Heart left ventricle (tissue), 16 donors: ENCODE results near the gene MACROH2A1. TPM values are rescaled to one million over a fixed set of nuclear protein-coding genes. Genes with fewer than 3 reads are reported as not detected.

Experiments used
- ATAC-seq, 4 donors: fragments of 200-7000 bp; cut with Tn5 transposase; one replicate each; pipeline ENCODE4 v1.9.1; 2020 to 2022; ENCODE audit warnings: moderate library complexity in 4 of 4, mild to moderate bottlenecking in 3 of 4, moderate number of reproducible peaks in 1 of 4
- DNase-seq, 5 donors: peaks; one replicate each; pipeline ENCODE4 v3.0.0-alpha.2; 2020
- H3K27ac ChIP-seq, 12 donors: fragments of 200-600 bp; sonication (generic) in 4 of 12; one replicate each; pipeline versions ENCODE4 v1.5.0 to v1.8.0; 2016 to 2022; ENCODE audit warnings: mild to moderate bottlenecking in 2 of 12
- H3K27me3 ChIP-seq, 9 donors: fragments of 200-600 bp; sonication (generic) in 2 of 9; one replicate each; pipeline versions ENCODE4 v1.5.1 to v1.8.0; 2016 to 2022; ENCODE audit warnings: mild to moderate bottlenecking in 3 of 9
- H3K36me3 ChIP-seq, 9 donors: fragments of 200-600 bp; sonication (generic) in 2 of 9; one replicate each; pipeline versions ENCODE4 v1.5.0 to v1.8.0; 2018 to 2022; ENCODE audit warnings: mild to moderate bottlenecking in 2 of 9
- H3K4me1 ChIP-seq, 12 donors: fragments of 200-600 bp; sonication (generic) in 4 of 12; one replicate each; pipeline versions ENCODE4 v1.5.0 to v1.8.0; 2016 to 2022; ENCODE audit warnings: mild to moderate bottlenecking in 3 of 12
- H3K4me3 ChIP-seq, 12 donors: fragments of 200-600 bp; sonication (generic) in 4 of 12; one replicate each; pipeline versions ENCODE4 v1.5.0 to v1.8.0; 2017 to 2022; ENCODE audit warnings: mild to moderate bottlenecking in 9 of 12, moderate library complexity in 4 of 12
- H3K9me3 ChIP-seq, 12 donors: fragments of 200-600 bp; sonication (generic) in 4 of 12; one replicate each; pipeline versions ENCODE4 v1.5.0 to v1.8.0; 2016 to 2022; ENCODE audit warnings: mild to moderate bottlenecking in 1 of 12
- CTCF ChIP-seq, 12 donors: fragments of 200-600 bp; sonication (generic) in 4 of 12; IDR thresholded peaks; one replicate each; pipeline versions ENCODE4 v1.5.0 to v1.8.0; 2018 to 2022; ENCODE audit warnings: antibody characterized with exemption in 12 of 12, mild to moderate bottlenecking in 5 of 12
- POLR2A ChIP-seq, 2 donors: fragments of 450-650 bp; IDR thresholded peaks; one replicate each; pipeline ENCODE4 v1.6.1; 2017; ENCODE audit warnings: antibody characterized with exemption in 2 of 2, mild to moderate bottlenecking in 2 of 2, moderate library complexity in 2 of 2
- WGBS, 4 donors: extraction: QIAGEN DNeasy Blood & Tissue Kit in 2 of 4; methylation state at CpG; one replicate each; pipeline versions ENCODE4 v1.1.5 to v1.1.7; 2013 to 2018; 5-methylcytosine and 5-hydroxymethylcytosine counted together
- intact Hi-C, 10 donors: fragments of 100-400 bp; cut with DNase I; formaldehyde crosslinking; loops; one replicate each; pipeline versions ENCODE4 v1.11.1 to v1.14.2; 2022
- polyA plus RNA-seq, 2 donors: library from polyadenylated mRNA; stranded (reverse); fragments of 200-250 nt; gene quantifications; one replicate each; pipeline ENCODE4 v1.2.3, GENCODE V29; 2013
- total RNA-seq, 9 donors: library from RNA; depleted of rRNA in 2 of 9; stranded (reverse); fragments of >200 nt in 2 of 9; fragmentation: NEBNext Ultra II Directional in 3 of 9; extraction: Animal tissue kit (Norgen Biotek cat#: 25700) in 3 of 9; gene quantifications; one replicate each; pipeline versions ENCODE4 v1.1.0 to v1.2.4, GENCODE V29; 2016 to 2023
- donor health status: ischemic (EF 13 %, LVEDD 7.1; RV severe dilation, severe dysfunction).
- donor health status: healthy with polysubstance abuse.
- donor health status: DM: no; HTN: yes; CAD: no.
- donor health status: DM: no; HTN: no; CAD: no.
- donor health status: ischemic (EF 25% LVEDD 6.9; RV normal size, moderate dysfunction).
- donor health status: ischemic (EF 25% LVEDD 5.7; RV mildly dilated, moderate dysfunction).
- donor health status: healthy.
- donor health status: DM: yes; HTN: yes; CAD: no.
- donor health status: ischemic (EF 35%, LVEDD 5.7; RV mildly dilated, moderate dysfunction).
- donor health status: nonischemic (EF 11% LVEDD 7.7; RV severe dilation, severe dysfunction).
- donor health status: DM: yes; HTN: yes; CAD: no.
- donor health status: PGD.
- donor health status: ischemic (EF 29% LVEDD 5.4; RV normal size, mild dysfunction).
- donor health status: nonischemic (EF 23%, LVEDD 6.1; RV moderate dilation, normal function).

MACROH2A1 gene
- total and polyA plus RNA-seq, 11 donors, result 86.5 to 170 (median 112) TPM

GRCh38 chr5:135353952-135354721 is 44.9 kb downstream of the MACROH2A1 start:
- WGBS, 4 donors, result 24 to 54% (median 49%) methylated on average over 4 of the region's 4 CpGs
- Histone ChIP-seq H3K27me3 (no peaks in the 10 kb centered on the region), H3K4me3 (no peak overlapping the region), H3K36me3 (peaks cover 0 to 93% (median 33%) of the 10 kb centered on the region in 9 donors), H3K9me3 (no peaks in the 10 kb centered on the region), H3K27ac (peak overlapping the region in 2 of 12 donors; percentile 13 to 60), H3K4me1 (peaks cover 4 to 65% (median 43%) of the 10 kb centered on the region in 12 donors)
- DNase-seq (no peak), ATAC-seq (peak in 1 of 4 donors; percentile 24)
- TF ChIP-seq POLR2A (IDR thresholded peaks at IDR 0.05) (no peak), CTCF (IDR thresholded peaks at IDR 0.05) (no peak)
- intact Hi-C loops, result loop anchor here in 1 of 10 donors (10.0 kb wide), 1 partner anchor 71 kb away; no protein-coding TSS in a partner anchor

- 50 to 81% (median 71%) methylated on average over 10 of the region's 10 CpGs for WGBS, 4 donors
- peaks cover 4 to 38% (median 20%) of the 10 kb centered on the region in 12 donors for H3K4me1 ChIP-seq
- H3K4me3 ChIP-seq, result no peak overlapping the region
- no peak overlapping the region for H3K27ac ChIP-seq
- H3K36me3 ChIP-seq, result peaks cover 0 to 97% (median 51%) of the 10 kb centered on the region in 9 donors
- no peak for ATAC-seq
- H3K9me3 ChIP-seq, result no peaks in the 10 kb centered on the region
- H3K27me3 ChIP-seq, result no peaks in the 10 kb centered on the region
- TF ChIP-seq POLR2A (IDR thresholded peaks at IDR 0.05), result no peak
- no peak for TF ChIP-seq CTCF (IDR thresholded peaks at IDR 0.05)
- DNase-seq, result no peak
- intact Hi-C loops, result loop anchor here in 1 of 10 donors (10.0 kb wide), 1 partner anchor 74 kb away; no protein-coding TSS in a partner anchor
These were observed 48.5 kb downstream of the MACROH2A1 start for GRCh38 chr5:135350536-135350935.

- peaks cover 0 to 97% (median 56%) of the 10 kb centered on the region in 9 donors for H3K36me3 ChIP-seq
- intact Hi-C loops, result loop anchor here in 2 of 10 donors (10.0 kb wide), 1 partner anchor 75 kb away; no protein-coding TSS in a partner anchor
- no peaks in the 10 kb centered on the region for H3K27me3 ChIP-seq
- no peaks in the 10 kb centered on the region for H3K9me3 ChIP-seq
- H3K4me1 ChIP-seq, result peaks cover 3 to 34% (median 14%) of the 10 kb centered on the region in 12 donors
- ATAC-seq (no peak), DNase-seq (no peak)
- H3K27ac ChIP-seq, result no peak overlapping the region
- no peak overlapping the region for H3K4me3 ChIP-seq
- no peak for TF ChIP-seq CTCF (IDR thresholded peaks at IDR 0.05)
- TF ChIP-seq POLR2A (IDR thresholded peaks at IDR 0.05), result no peak
These were observed 49.1 kb downstream of the MACROH2A1 start for GRCh38 chr5:135349886-135350285.

- H3K36me3 ChIP-seq, result peaks cover 0 to 97% (median 60%) of the 10 kb centered on the region in 9 donors
- H3K9me3 ChIP-seq, result no peaks in the 10 kb centered on the region
- no peak for TF ChIP-seq POLR2A (IDR thresholded peaks at IDR 0.05)
- TF ChIP-seq CTCF (IDR thresholded peaks at IDR 0.05), result no peak
- intact Hi-C loops, result loop anchor here in 1 of 10 donors (10.0 kb wide), 1 partner anchor 75 kb away; no protein-coding TSS in a partner anchor
- peaks cover 0 to 30% (median 10%) of the 10 kb centered on the region in 12 donors for H3K4me1 ChIP-seq
- 78 to 100% (median 84%) methylated on average over 1 of the region's 1 CpG for WGBS, 4 donors
- H3K27me3 ChIP-seq, result no peaks in the 10 kb centered on the region
- no peak for DNase-seq
- H3K27ac ChIP-seq, result no peak overlapping the region
- H3K4me3 ChIP-seq, result no peak overlapping the region
- ATAC-seq, result no peak
These were observed 49.6 kb downstream of the MACROH2A1 start for GRCh38 chr5:135349451-135349850.
